ENCODE measurements around the gene STUB1. TPM values are rescaled to one million over a fixed set of nuclear protein-coding genes. Genes with fewer than 3 reads are reported as not detected.
A peak's percentile ranks its signal among the peaks of the same experiment; 100 is the strongest.

The STUB1 gene
- total and polyA plus RNA-seq, 10 of the 15 experiments (the other 5 are each of a cell fraction or from before 2014, with no cell fraction given): 4.2 to 136 (median 67.1) TPM

DNA sequence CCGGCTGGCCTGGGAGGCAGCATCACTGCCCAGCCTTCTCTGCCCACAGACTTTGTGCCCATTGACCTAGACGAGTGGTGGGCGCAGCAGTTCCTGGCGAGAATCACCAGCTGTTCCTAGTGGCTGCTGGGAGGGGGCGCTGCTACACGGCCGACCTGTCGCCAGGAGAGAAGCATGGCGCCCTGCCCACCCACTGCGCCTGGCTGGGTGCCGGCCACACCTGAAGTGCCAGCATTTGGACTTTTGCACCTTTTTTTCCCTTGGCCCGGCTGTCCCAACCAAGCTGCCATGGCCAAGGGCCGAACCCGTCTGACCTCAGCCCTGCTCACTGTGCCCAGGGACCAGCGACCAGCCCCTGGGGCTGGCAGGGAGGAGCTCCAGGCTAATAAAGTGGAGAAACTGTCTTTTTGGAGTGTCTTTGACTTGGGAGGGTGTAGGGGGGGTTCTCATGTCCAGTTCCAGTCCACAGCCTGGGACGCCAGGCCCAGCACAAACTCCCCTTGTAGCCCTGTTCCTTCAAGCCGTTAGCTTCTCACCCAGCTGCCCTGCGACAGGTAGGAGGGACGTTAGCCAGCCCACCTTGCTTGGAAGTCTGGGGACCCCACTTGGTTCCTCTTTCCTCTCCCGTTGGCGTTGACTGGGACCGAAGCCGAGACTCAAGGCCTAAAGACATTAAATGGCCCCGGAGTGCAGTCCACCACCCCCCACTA is 32.0 kb upstream of the STUB1 start (continued):
- TF ChIP-seq RAD21 (IDR thresholded peaks at IDR 0.05; ENCODE audit: insufficient read depth, low read depth, low read length) (0 out of 2 replicates have a peak, but pooled peaks have one; percentile 28), TARDBP (IDR thresholded peaks at IDR 0.05; ENCODE audit: borderline replicate concordance) (no peak), JUNB (IDR thresholded peaks at IDR 0.05) (no peak), RB1 (IDR thresholded peaks at IDR 0.05; ENCODE audit: borderline replicate concordance) (0 out of 2 replicates have a peak, but pooled peaks have one; percentile 41), LARP7 (IDR thresholded peaks at IDR 0.05) (no peak; the same call in 1 of the 2 replicates), IRF4 (IDR thresholded peaks at IDR 0.05; ENCODE audit: low read depth, low read length) (no peak), YBX1 (IDR thresholded peaks at IDR 0.05) (no peak), EGR1 (IDR thresholded peaks at IDR 0.05; ENCODE audit: borderline replicate concordance in 1 of 2, low read depth in 2 of 2, low read length in 2 of 2) (peak in 1 of 2 experiments; percentile 4; a peak in 1 of 3 replicates), TCF12 (IDR thresholded peaks at IDR 0.05; ENCODE audit: low read depth, low read length) (peak; percentile 65; the same call in 1 of the 2 replicates)
- TF ChIP-seq, protein P1, sequence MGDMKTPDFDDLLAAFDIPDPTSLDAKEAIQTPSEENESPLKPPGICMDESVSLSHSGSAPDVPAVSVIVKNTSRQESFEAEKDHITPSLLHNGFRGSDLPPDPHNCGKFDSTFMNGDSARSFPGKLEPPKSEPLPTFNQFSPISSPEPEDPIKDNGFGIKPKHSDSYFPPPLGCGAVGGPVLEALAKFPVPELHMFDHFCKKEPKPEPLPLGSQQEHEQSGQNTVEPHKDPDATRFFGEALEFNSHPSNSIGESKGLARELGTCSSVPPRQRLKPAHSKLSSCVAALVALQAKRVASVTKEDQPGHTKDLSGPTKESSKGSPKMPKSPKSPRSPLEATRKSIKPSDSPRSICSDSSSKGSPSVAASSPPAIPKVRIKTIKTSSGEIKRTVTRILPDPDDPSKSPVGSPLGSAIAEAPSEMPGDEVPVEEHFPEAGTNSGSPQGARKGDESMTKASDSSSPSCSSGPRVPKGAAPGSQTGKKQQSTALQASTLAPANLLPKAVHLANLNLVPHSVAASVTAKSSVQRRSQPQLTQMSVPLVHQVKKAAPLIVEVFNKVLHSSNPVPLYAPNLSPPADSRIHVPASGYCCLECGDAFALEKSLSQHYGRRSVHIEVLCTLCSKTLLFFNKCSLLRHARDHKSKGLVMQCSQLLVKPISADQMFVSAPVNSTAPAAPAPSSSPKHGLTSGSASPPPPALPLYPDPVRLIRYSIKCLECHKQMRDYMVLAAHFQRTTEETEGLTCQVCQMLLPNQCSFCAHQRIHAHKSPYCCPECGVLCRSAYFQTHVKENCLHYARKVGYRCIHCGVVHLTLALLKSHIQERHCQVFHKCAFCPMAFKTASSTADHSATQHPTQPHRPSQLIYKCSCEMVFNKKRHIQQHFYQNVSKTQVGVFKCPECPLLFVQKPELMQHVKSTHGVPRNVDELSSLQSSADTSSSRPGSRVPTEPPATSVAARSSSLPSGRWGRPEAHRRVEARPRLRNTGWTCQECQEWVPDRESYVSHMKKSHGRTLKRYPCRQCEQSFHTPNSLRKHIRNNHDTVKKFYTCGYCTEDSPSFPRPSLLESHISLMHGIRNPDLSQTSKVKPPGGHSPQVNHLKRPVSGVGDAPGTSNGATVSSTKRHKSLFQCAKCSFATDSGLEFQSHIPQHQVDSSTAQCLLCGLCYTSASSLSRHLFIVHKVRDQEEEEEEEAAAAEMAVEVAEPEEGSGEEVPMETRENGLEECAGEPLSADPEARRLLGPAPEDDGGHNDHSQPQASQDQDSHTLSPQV (IDR thresholded peaks at IDR 0.05): no peak
- TF ChIP-seq, protein P2, sequence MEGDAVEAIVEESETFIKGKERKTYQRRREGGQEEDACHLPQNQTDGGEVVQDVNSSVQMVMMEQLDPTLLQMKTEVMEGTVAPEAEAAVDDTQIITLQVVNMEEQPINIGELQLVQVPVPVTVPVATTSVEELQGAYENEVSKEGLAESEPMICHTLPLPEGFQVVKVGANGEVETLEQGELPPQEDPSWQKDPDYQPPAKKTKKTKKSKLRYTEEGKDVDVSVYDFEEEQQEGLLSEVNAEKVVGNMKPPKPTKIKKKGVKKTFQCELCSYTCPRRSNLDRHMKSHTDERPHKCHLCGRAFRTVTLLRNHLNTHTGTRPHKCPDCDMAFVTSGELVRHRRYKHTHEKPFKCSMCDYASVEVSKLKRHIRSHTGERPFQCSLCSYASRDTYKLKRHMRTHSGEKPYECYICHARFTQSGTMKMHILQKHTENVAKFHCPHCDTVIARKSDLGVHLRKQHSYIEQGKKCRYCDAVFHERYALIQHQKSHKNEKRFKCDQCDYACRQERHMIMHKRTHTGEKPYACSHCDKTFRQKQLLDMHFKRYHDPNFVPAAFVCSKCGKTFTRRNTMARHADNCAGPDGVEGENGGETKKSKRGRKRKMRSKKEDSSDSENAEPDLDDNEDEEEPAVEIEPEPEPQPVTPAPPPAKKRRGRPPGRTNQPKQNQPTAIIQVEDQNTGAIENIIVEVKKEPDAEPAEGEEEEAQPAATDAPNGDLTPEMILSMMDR (IDR thresholded peaks at IDR 0.05 in 2 of 3, conservative IDR thresholded peaks at IDR 0.05 in 1 of 3; ENCODE audit: control insufficient read depth in 2 of 3, extremely low read depth in 1 of 3, insufficient read depth in 1 of 3, low read depth in 3 of 3, low read length in 3 of 3): peak; percentile 65 to 82 (median 73)
- TF ChIP-seq, protein P3, sequence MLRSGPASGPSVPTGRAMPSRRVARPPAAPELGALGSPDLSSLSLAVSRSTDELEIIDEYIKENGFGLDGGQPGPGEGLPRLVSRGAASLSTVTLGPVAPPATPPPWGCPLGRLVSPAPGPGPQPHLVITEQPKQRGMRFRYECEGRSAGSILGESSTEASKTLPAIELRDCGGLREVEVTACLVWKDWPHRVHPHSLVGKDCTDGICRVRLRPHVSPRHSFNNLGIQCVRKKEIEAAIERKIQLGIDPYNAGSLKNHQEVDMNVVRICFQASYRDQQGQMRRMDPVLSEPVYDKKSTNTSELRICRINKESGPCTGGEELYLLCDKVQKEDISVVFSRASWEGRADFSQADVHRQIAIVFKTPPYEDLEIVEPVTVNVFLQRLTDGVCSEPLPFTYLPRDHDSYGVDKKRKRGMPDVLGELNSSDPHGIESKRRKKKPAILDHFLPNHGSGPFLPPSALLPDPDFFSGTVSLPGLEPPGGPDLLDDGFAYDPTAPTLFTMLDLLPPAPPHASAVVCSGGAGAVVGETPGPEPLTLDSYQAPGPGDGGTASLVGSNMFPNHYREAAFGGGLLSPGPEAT (IDR thresholded peaks at IDR 0.05; ENCODE audit: low read depth): 0 out of 2 replicates have a peak, but pooled peaks have one; percentile 17
- TF ChIP-seq, protein P4, sequence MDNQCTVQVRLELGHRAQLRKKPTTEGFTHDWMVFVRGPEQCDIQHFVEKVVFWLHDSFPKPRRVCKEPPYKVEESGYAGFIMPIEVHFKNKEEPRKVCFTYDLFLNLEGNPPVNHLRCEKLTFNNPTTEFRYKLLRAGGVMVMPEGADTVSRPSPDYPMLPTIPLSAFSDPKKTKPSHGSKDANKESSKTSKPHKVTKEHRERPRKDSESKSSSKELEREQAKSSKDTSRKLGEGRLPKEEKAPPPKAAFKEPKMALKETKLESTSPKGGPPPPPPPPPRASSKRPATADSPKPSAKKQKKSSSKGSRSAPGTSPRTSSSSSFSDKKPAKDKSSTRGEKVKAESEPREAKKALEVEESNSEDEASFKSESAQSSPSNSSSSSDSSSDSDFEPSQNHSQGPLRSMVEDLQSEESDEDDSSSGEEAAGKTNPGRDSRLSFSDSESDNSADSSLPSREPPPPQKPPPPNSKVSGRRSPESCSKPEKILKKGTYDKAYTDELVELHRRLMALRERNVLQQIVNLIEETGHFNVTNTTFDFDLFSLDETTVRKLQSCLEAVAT (IDR thresholded peaks at IDR 0.05): no peak
